Activated CD4-positive, alpha-beta T cell treated with anti-CD3 and anti-CD28 coated beads, Interleukin-2, amount 50 U/mL, for 16 hours (primary cell): ENCODE results near the gene GIMD1.
"Not testable (repeated sequence)": the region's sequence is repeated elsewhere in the genome, so short reads cannot be mapped to it uniquely, and the experiment has no call there.

Experiments
- DNase-seq: peaks from one replicate; pipeline ENCODE4 v3.0.0-alpha.2; 2020

The GIMD1 gene

GRCh38 chr4:106347167-106347566, 21.4 kb downstream of the GIMD1 start:
- DNase-seq, result no peak

GRCh38 chr4:106344647-106344970, 24.0 kb downstream of the GIMD1 start:
- DNase-seq, result no peak

GRCh38 chr4:106343865-106344646, 24.5 kb downstream of the GIMD1 start:
- no peak for DNase-seq

GRCh38 chr4:106340774-106341173, 27.8 kb downstream of the GIMD1 start:
- DNase-seq, result no peak

GRCh38 chr4:106339431-106339830, 29.1 kb downstream of the GIMD1 start:
- DNase-seq, result no peak

GRCh38 chr4:106338671-106339070, 29.9 kb downstream of the GIMD1 start:
- no peak for DNase-seq

GRCh38 chr4:106337916-106338315, 30.7 kb downstream of the GIMD1 start:
- no peak for DNase-seq

- no peak for DNase-seq
Measured at GRCh38 chr4:106336618-106337017, 32.0 kb downstream of the GIMD1 start.

GRCh38 chr4:106334741-106335470, 33.7 kb downstream of the GIMD1 start:
- DNase-seq, result no peak

- no peak for DNase-seq
Measured at GRCh38 chr4:106333186-106333585, 35.4 kb downstream of the GIMD1 start.

- peak; percentile 42 for DNase-seq
Measured at GRCh38 chr4:106329041-106329618, 39.4 kb downstream of the GIMD1 start.

- DNase-seq, result no peak
Measured at GRCh38 chr4:106325800-106326199, 42.8 kb downstream of the GIMD1 start.

GRCh38 chr4:106323119-106323518, 45.5 kb downstream of the GIMD1 start:
- DNase-seq, result peak; percentile 24

- not testable (repeated sequence) for DNase-seq
Measured at GRCh38 chr4:106321814-106322213, 46.8 kb downstream of the GIMD1 start.

- not testable (repeated sequence) for DNase-seq
Measured at GRCh38 chr4:106321168-106321567, 47.4 kb downstream of the GIMD1 start.

- DNase-seq, result no peak
Measured at GRCh38 chr4:106320235-106320634, 48.3 kb downstream of the GIMD1 start.

GRCh38 chr4:106318511-106318910, 50.1 kb downstream of the GIMD1 start:
- DNase-seq, result peak; percentile 51

GRCh38 chr4:106317815-106318214, 50.8 kb downstream of the GIMD1 start:
- no peak for DNase-seq

GRCh38 chr4:106316773-106317409, 51.7 kb downstream of the GIMD1 start:
- no peak for DNase-seq

GRCh38 chr4:106315968-106316772, 52.4 kb downstream of the GIMD1 start, which contains the start of the genes AIMP1 and TBCK:
AIMP1 (plus strand) TSS chr4:106316550; CDS start chr4:106325010, 8,460 bp downstream.
TBCK (minus strand) TSS chr4:106316209; CDS start chr4:106308960, 7,249 bp downstream.
- DNase-seq, result peak; percentile 90

- peak; percentile 49 for DNase-seq
Measured at GRCh38 chr4:106315476-106315967, 53.1 kb downstream of the GIMD1 start.

GRCh38 chr4:106314960-106315359, 53.6 kb downstream of the GIMD1 start:
- no peak for DNase-seq
